ENCODE results near the gene DENND4C.
"Not testable (repeated sequence)": the region's sequence is repeated elsewhere in the genome, so short reads cannot be mapped to it uniquely, and the experiment has no call there.

DENND4C gene

GRCh38 chr9:19411316-19411715 lies 180.8 kb downstream of the DENND4C start (continued):
- TF ChIP-seq PRDM4 (tag by site-specific recombination; IDR thresholded peaks at IDR 0.05), result no peak
- TF ChIP-seq ZNF701 (tag by site-specific recombination; IDR thresholded peaks at IDR 0.05), result no peak

- CTCF ChIA-PET, result interaction anchor here (0.7 kb wide), 1 partner anchor 40 kb away, joined by 3 read pairs; no protein-coding TSS in a partner anchor
- POLR2A ChIA-PET; H3K9me3 ChIP-seq (ENCODE audit: control insufficient read depth, insufficient read depth, low read depth, low read length); H3K27ac ChIP-seq (ENCODE audit: extremely low read depth, low read depth, low read length); H3K36me3 ChIP-seq (ENCODE audit: control insufficient read depth in 2 of 2, insufficient read depth in 1 of 2, low read length in 2 of 2); H3K4me1 ChIP-seq (ENCODE audit: control insufficient read depth, insufficient read depth, low read length); H3K4me3 ChIP-seq (ENCODE audit: low read depth, low read length): not testable (repeated sequence)
Observed at GRCh38 chr9:19413456-19413855, 183.0 kb downstream of the DENND4C start.

GRCh38 chr9:19416143-19416542 lies 185.7 kb downstream of the DENND4C start:
- CTCF ChIA-PET, result no interaction called here
- H3K36me3 ChIP-seq (ENCODE audit: control insufficient read depth in 2 of 2, insufficient read depth in 1 of 2, low read length in 2 of 2), result no peaks in the 10 kb centered on the region
- no peak overlapping the region for H3K27ac ChIP-seq (ENCODE audit: extremely low read depth, low read depth, low read length)
- POLR2A ChIA-PET, result no interaction called here
- H3K9me3 ChIP-seq (ENCODE audit: control insufficient read depth, insufficient read depth, low read depth, low read length), result no peaks in the 10 kb centered on the region
- no peak overlapping the region for H3K4me3 ChIP-seq (ENCODE audit: low read depth, low read length)
- H3K4me1 ChIP-seq (ENCODE audit: control insufficient read depth, insufficient read depth, low read length), result no peaks in the 10 kb centered on the region
- TF ChIP-seq ZSCAN30 (tag by site-specific recombination; IDR thresholded peaks at IDR 0.05) (no peak), ZBTB49 (tag by site-specific recombination; IDR thresholded peaks at IDR 0.05; ENCODE audit: low read depth) (no peak), ZBTB20 (tag by site-specific recombination; IDR thresholded peaks at IDR 0.05) (no peak)

- Histone ChIP-seq H3K27ac (ENCODE audit: extremely low read depth, low read depth, low read length) (no peak overlapping the region), H3K4me3 (ENCODE audit: low read depth, low read length) (no peak overlapping the region), H3K9me3 (ENCODE audit: control insufficient read depth, insufficient read depth, low read depth, low read length) (no peaks in the 10 kb centered on the region), H3K36me3 (ENCODE audit: control insufficient read depth in 2 of 2, insufficient read depth in 1 of 2, low read length in 2 of 2) (peaks cover 0 to 16% of the 10 kb centered on the region in 2 experiments; a peak in 1 of 3 replicates), H3K4me1 (ENCODE audit: control insufficient read depth, insufficient read depth, low read length) (no peaks in the 10 kb centered on the region)
- TF ChIP-seq ZNF169 (tag by site-specific recombination; IDR thresholded peaks at IDR 0.05) (no peak), ZNF704 (tag by site-specific recombination; IDR thresholded peaks at IDR 0.05) (no peak), ZNF621 (tag by site-specific recombination; IDR thresholded peaks at IDR 0.05) (no peak)
- POLR2A ChIA-PET, result no interaction called here
- CTCF ChIA-PET, result interaction anchor here (0.5 to 1.2 kb wide), 2 partner anchors 44 to 246 kb away, joined by 3 to 5 read pairs; no protein-coding TSS in a partner anchor
Observed at GRCh38 chr9:19420877-19421276, 190.4 kb downstream of the DENND4C start.
